ENCODE data around the gene TRIM37.
"Not testable (repeated sequence)": the region's sequence is repeated elsewhere in the genome, so short reads cannot be mapped to it uniquely, and the experiment has no call there.

TRIM37 gene

GRCh38 chr17:59115474-59115873 lies 8.8 kb upstream of the TRIM37 start:
- no peak for DNase-seq
- intact Hi-C loops (cut with DNase I): no loop called here

DNA sequence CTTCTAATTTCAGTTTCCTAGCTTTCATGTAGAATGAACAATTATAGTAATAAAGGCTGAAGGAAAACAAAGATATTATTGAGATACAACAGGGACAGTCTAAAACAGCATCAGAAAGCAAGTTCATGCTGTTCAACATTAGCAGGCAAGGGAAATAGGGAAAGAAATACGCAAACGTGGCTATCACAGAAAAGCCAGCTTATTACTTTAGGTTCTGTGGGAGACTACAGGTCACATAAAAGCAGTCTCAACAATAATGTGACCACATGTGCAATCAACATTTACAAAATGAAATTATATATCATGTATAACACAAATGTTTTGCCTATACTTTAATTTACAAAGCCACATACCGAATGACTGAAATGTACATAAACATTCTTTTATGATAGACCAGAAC lies 4.9 kb upstream of the TRIM37 start:
- DNase-seq: no peak
- intact Hi-C loops (cut with DNase I): no loop called here

DNA sequence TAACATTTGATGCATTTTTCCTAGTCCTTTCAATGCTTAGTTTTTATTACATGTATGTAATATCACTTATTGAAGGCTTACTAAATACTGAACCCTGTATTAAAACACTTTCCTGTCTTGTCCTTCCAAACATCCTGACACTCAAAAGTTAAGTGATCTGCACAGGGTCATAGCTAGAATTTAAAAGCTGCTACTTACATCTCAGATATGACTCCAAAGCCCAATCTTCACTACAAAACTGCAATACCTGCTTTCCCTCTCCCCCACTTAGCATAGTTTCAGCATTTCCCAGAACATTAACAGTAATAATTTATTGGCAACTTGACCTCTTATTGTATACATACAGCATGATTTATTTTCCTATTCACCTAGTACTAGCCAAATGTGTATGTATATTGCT lies 4.3 kb upstream of the TRIM37 start:
- no peak for DNase-seq
- intact Hi-C loops (cut with DNase I): no loop called here

- intact Hi-C loops (cut with DNase I): loop anchor here (5.0 to 10.0 kb wide), 2 partner anchors 106 to 591 kb away; partner anchors contain the start of gene SMG8
Observed at GRCh38 chr17:59108400-59109102, 1.9 kb upstream of the TRIM37 start.

DNA sequence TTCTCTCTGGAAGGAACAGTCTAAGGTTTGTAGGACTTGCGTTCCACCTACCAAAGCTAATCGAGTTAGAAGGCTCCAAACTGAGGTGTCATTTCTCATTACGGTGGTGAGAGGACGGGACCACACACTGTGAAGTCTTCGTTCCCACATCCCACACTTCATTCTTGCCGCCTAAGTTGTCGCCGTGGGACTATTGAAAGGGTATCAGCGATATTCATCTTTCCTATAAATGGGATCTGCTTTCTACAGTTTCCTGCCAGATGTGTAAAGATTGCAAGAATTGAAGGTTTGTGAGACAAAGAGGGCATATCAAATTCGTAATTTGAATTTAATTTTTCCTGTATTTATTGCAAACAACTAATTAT lies 608 bp upstream of the TRIM37 start:
- no peak for DNase-seq
- intact Hi-C loops (cut with DNase I): loop anchor here (2.0 to 10.0 kb wide), 3 partner anchors 48 to 590 kb away; partner anchors contain the start of genes PRR11, SKA2 and SMG8

More at GRCh38 chr17:59108400-59109102, 1.9 kb upstream of the TRIM37 start:
- DNase-seq: no peak

DNA sequence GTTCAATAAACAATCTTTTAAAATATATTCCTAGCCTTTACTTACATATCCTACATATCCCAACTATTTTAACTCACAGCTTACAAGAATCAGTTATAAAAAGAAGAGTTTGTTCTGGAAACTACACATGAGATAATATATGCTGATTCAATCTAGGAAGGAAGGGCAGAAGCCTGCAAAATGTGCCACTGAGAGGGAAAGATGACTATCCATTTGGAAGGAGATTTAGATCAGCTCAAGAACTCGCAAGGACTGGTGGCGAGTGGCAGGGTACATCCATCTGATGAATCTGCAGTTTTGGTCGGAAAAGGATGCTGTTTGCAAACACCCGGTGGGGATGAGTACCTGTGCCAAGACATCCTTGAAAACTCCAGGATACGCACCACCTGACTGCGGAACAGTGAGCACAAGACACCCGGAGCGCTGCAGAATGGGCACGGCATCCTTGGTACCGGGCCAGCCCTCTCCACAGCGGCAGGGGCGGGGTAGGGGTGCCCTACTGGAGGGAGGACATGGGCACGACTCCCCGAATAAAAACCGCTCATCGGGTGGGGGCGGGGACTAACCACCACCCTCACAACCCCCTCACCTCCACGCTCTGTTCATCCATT lies 723 bp downstream of the TRIM37 start:
- peak; percentile 55 to 94 (median 68) for DNase-seq
- intact Hi-C loops (cut with DNase I): loop anchor here (2.0 to 10.0 kb wide), 3 partner anchors 49 to 589 kb away; partner anchors contain the start of genes PRR11, SKA2 and SMG8

GRCh38 chr17:59101178-59101577 lies 5.5 kb downstream of the TRIM37 start:
- no peak for DNase-seq
- intact Hi-C loops (cut with DNase I): loop anchor here (10.0 kb wide), 1 partner anchor 114 kb away; the partner anchor contains the start of gene SMG8

- DNase-seq: no peak
- intact Hi-C loops (cut with DNase I): no loop called here
Observed at GRCh38 chr17:59097876-59098275, 8.8 kb downstream of the TRIM37 start.

DNA sequence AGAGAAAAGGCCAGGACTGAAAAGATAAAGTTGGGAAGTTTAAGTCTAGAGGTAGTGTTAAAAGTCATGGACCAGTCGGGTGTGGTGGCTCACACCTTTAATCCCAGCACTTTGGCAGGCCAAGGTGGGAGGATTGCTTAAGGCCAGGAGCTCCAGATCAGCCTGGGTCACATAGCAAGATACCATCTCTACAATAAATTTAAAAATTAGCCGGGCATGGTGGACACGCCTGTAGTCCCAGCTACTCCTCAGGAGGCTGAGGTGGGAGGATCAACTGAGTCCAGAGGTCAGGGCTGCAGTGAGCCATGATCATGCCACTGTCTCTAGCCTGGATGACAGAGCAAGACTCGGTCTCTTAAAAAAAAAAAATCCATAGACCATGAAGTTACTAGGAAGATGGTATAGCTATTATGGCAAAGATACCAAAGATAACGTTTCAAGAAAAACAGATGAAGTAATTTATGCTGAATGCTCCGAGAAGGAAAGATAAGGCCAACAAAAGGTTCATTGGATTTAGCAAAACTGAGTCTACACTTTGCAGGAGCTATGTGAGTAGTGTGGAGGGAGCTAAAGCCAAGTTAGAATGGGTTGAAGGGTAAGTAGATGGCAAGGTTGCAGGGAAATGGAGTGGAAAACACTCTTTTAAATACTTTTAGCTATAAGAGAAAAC lies 11.7 kb downstream of the TRIM37 start:
- DNase-seq: peak in 1 of 10 donors; percentile 32
- intact Hi-C loops (cut with DNase I): no loop called here

GRCh38 chr17:59093702-59094231 lies 12.9 kb downstream of the TRIM37 start:
- peak in 1 of 10 donors; percentile 19 for DNase-seq
- intact Hi-C loops (cut with DNase I): no loop called here

GRCh38 chr17:59093145-59093701 lies 13.5 kb downstream of the TRIM37 start:
- intact Hi-C loops (cut with DNase I): no loop called here
- DNase-seq: no peak

DNA sequence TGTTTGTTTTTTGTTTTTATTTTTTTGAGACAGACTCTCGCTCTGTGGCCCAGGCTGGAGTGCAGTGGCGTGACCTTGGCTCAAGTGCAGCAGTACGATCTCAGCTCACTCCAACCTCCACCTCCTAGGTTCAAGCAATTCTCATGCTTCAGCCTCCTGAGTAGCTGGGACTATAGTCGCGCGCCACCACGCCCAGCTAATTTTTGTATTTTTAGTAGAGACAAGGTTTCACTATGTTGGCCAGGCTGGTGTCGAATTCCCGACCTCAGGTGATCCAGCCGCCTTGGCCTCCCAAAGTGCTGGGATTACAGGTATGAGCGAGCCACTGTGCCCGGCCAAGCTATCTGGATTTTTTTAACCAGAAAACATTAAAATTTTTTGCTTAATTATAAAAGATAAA lies 16.1 kb downstream of the TRIM37 start:
- DNase-seq: peak in 1 of 10 donors; percentile 25
- intact Hi-C loops (cut with DNase I): not testable (repeated sequence)

- no peak for DNase-seq
- intact Hi-C loops (cut with DNase I): no loop called here
Observed at GRCh38 chr17:59084154-59084553, 22.5 kb downstream of the TRIM37 start.

DNA sequence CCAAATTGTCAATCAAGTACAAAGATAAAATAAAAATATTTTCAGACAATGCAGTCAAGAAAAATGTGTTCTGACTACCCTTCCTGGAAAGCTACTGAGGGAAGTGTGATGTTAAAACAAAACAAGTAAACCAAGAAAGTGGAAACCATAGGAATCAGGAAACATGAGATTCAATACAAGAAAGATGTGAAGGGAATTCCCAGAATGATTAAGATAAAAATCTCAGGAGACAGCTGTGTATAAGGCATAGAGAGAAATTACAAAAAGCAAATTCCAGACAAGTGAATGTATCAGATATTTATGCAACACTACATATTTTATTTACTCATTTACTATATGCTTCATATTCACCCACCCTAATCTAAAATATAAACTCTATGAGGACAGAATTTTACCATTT lies 32.2 kb downstream of the TRIM37 start:
- intact Hi-C loops (cut with DNase I): no loop called here
- no peak for DNase-seq

DNA sequence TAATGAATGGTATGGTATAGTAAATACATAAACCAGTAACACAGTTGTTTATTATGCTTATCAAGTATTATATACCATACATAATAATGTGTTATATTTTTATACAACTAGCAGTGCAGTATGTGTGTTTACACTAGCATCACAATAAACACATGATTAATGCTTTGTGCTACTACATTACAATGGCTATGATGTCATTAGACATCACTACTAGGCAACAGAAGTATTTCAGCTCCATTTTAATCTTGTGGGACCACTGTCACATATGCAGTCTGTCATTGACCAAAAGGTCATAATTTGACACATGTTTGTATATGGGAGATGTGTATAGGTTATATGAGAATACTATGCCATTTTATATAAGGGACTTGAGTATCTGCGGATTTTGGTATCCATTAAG lies 32.7 kb downstream of the TRIM37 start:
- DNase-seq: no peak
- intact Hi-C loops (cut with DNase I): no loop called here

DNA sequence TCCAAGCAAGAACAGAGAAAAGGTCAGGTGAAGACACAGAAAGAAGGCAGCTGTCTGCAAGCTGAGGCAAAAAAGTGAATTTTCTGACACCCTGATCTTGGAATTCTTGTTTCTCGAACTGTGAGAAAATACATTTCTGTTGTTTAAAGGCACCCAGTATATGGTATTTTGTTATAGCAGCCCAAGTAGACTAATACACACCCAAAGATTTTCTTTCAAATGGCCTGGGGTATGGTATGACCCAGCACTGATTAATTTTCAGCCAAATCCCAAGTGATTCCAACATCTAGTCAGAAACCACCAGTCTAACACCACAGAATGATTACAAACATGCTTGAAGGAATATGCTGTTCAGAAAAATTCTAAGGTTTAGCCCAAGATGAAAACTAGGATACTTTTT lies 36.8 kb downstream of the TRIM37 start:
- intact Hi-C loops (cut with DNase I): no loop called here

GRCh38 chr17:59067756-59068155 lies 38.9 kb downstream of the TRIM37 start:
- intact Hi-C loops (cut with DNase I): no loop called here
- no peak for DNase-seq

More for the DNA sequence above, 36.8 kb downstream of the TRIM37 start:
- DNase-seq: no peak

DNA sequence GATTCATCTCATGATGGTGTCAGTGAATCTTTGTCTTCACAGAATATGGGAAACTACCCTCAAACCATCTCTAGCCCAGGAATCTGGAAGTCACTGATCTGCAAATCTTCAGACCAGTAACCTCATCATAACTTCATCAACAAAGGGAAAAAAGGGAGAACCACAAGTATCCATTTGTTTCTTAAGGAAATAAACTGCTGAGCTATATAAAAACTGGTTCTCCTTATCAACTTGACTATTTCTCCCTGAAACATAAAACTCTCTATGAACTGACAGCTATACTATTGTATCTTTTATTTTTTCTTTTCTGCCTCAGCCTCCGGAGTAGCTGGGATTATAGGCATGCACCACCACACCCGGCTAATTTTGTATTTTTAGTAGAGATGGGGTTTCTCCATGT lies 39.3 kb downstream of the TRIM37 start:
- no peak for DNase-seq
- intact Hi-C loops (cut with DNase I): no loop called here

GRCh38 chr17:59062509-59062908 lies 44.2 kb downstream of the TRIM37 start:
- intact Hi-C loops (cut with DNase I): no loop called here
- DNase-seq: no peak

DNA sequence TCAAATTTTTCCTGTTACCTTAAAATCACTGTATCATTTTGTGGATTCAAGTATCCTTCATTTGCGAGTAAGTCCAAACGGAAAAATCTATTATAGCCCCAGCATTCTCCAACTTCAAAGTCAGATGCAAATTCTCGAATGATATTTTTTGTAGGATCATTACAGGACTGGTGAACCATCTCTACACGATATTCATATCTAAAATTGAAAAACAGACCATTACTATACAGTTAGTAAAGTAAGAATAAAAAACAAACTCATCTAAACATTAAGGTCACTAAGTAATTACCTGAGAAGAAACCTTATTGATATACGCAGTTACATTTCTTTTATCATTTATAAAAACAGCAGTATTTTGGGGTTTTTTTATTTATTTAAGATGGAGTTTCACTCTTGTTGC lies 49.8 kb downstream of the TRIM37 start:
- intact Hi-C loops (cut with DNase I): no loop called here
- no peak for DNase-seq

DNA sequence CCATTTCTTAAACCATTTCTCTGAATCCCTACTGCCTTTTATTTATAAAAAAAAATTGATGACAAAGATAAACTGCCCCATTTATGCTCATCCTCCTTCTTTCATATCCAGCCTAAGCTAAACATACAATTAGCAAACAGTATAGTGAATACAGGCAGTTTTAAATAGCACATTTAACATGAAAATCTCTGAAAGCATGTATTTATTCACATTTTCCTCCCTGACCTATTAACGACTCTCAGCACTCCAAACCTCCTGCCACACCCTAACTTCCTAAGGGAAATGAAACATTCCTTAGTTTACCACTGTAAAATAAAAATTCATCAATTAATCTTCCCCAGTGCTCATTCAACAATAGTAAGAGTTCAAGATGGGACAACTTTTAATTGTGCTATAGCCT lies 56.9 kb downstream of the TRIM37 start:
- intact Hi-C loops (cut with DNase I): no loop called here
- no peak for DNase-seq

Data from posterior cingulate gyrus (tissue), 11 donors.